K562 (cell line): ENCODE measurements around the gene ZFP69. TPM values are rescaled to one million over a fixed set of nuclear protein-coding genes. Genes with fewer than 3 reads are reported as not detected.

ENCODE experiments used
- AFF1 ChIP-seq, 2 experiments: fragments of 450-650 bp; IDR thresholded peaks; 2 replicates each; pipeline ENCODE4 v1.6.1; 2018; ENCODE audit warnings: mild to moderate bottlenecking in 2 of 2, low read depth in 1 of 2; ENCODE audit not compliant: partially characterized antibody in 2 of 2
- ATF6 ChIP-seq: sonication (generic); formaldehyde crosslinking; IDR thresholded peaks from 2 replicates; pipeline ENCODE4 v1.4.0; 2020; ENCODE audit warnings: mild to moderate bottlenecking, missing genetic modification reagents
- CXXC5 ChIP-seq: fragments of 250-450 bp; sonication (Bioruptor Pico); IDR thresholded peaks from 2 replicates; pipeline ENCODE4 v1.8.0; 2022; ENCODE audit warnings: inconsistent platforms, mild to moderate bottlenecking, moderate library complexity
- DMBX1 ChIP-seq: fragments of 250-450 bp; sonication (Bioruptor Pico); IDR thresholded peaks from 2 replicates; pipeline ENCODE4 v1.8.0; 2022; ENCODE audit warnings: inconsistent platforms, mild to moderate bottlenecking, moderate library complexity, borderline replicate concordance
- ESRRA ChIP-seq: fragments of 450-650 bp; IDR thresholded peaks from 2 replicates; pipeline ENCODE4 v1.6.1; 2014; ENCODE audit warnings: low read depth, mild to moderate bottlenecking, moderate library complexity, borderline replicate concordance
- KDM1A ChIP-seq, 2 experiments: fragments of 450-650 bp; IDR thresholded peaks; 2 replicates each; pipeline ENCODE4 v1.6.1; 2016; ENCODE audit warnings: mild to moderate bottlenecking in 2 of 2
- L3MBTL2 ChIP-seq: fragments of 450-650 bp; IDR thresholded peaks from 2 replicates; pipeline ENCODE4 v1.6.1; 2016; ENCODE audit warnings: mild to moderate bottlenecking, moderate library complexity
- MAX ChIP-seq: sonication (generic); formaldehyde crosslinking; IDR thresholded peaks from 2 replicates; pipeline ENCODE4 v1.9.0; 2022; ENCODE audit warnings: mild to moderate bottlenecking, missing genetic modification reagents
- MAZ ChIP-seq, 2 experiments: fragments of 450-650 bp in 1 of 2; sonication (generic) in 1 of 2; formaldehyde crosslinking; IDR thresholded peaks in 1 of 2; conservative IDR thresholded peaks in 1 of 2; 2 replicates each; pipeline versions ENCODE4 v1.4.0 to v1.5.0; 2020; ENCODE audit warnings: mild to moderate bottlenecking in 1 of 2, missing genetic modification reagents in 1 of 2
- MYC ChIP-seq, 2 experiments: fragments of 250-450 bp in 1 of 2; sonication (Bioruptor Pico) in 1 of 2; IDR thresholded peaks; 2 replicates each; pipeline versions ENCODE4 v1.5.1 to v1.6.1; 2012 to 2021; ENCODE audit warnings: low read depth in 2 of 2, borderline replicate concordance in 1 of 2, improper control_type of control experiment in 1 of 2, low read length in 1 of 2, mild to moderate bottlenecking in 1 of 2, moderate library complexity in 1 of 2
- NR2C1 ChIP-seq, 2 experiments: fragments of 450-650 bp; IDR thresholded peaks; 2 replicates each; pipeline ENCODE4 v1.6.1; 2017; ENCODE audit warnings: mild to moderate bottlenecking in 2 of 2, antibody characterized with exemption in 1 of 2, inconsistent platforms in 1 of 2, missing compliant biosample characterization in 1 of 2, missing genetic modification characterization in 1 of 2
- POLR2A ChIP-seq: fragments of 450-650 bp; conservative IDR thresholded peaks from 2 replicates; pipeline ENCODE4 v1.6.1; 2016
- PREB ChIP-seq: sonication (generic); formaldehyde crosslinking; IDR thresholded peaks from 2 replicates; pipeline ENCODE4 v1.8.1; 2023; ENCODE audit warnings: mild to moderate bottlenecking, missing genetic modification reagents
- RAD51 ChIP-seq: fragments of 450-650 bp; IDR thresholded peaks from 2 replicates; pipeline ENCODE4 v1.7.1; 2016; ENCODE audit warnings: low read depth, mild to moderate bottlenecking, borderline replicate concordance
- RBBP5 ChIP-seq: fragments of 200-600 bp; sonication (generic); IDR thresholded peaks from 2 replicates; pipeline ENCODE4 v1.6.1; 2012; ENCODE audit warnings: borderline replicate concordance, mild to moderate bottlenecking, low read length, control low read depth, inconsistent platforms; ENCODE audit not compliant: insufficient read depth, poor library complexity, severe bottlenecking
- SAFB ChIP-seq: fragments of 200-400 bp; formaldehyde crosslinking; IDR thresholded peaks from 2 replicates; pipeline ENCODE4 v1.6.1; 2017; ENCODE audit warnings: low read depth, low read length, borderline replicate concordance
- TFAM ChIP-seq: fragments of 250-450 bp; sonication (Bioruptor Pico); conservative IDR thresholded peaks from 2 replicates; pipeline ENCODE4 v1.5.0; 2021; ENCODE audit warnings: mild to moderate bottlenecking, moderate library complexity
- ZFPM2 ChIP-seq: fragments of 250-450 bp; sonication (Bioruptor Pico); IDR thresholded peaks from 2 replicates; pipeline ENCODE4 v1.5.1; 2022; ENCODE audit warnings: mild to moderate bottlenecking
- ZNF12 ChIP-seq: sonication (generic); formaldehyde crosslinking; IDR thresholded peaks from 2 replicates; pipeline ENCODE4 v1.4.0; 2020; ENCODE audit warnings: mild to moderate bottlenecking, missing genetic modification reagents
- polyA plus RNA-seq, 8 experiments: library from polyadenylated mRNA; depleted of rRNA in 4 of 8; stranded (reverse) in 5 of 8; unstranded in 3 of 8; fragments of >200 nt; fragmentation: Nextera tagmentation in 2 of 8; fragmentation: Illumina TruSeq in 1 of 8; extraction: Ambion mirVana in 2 of 8; extraction: Trizol in 1 of 8; gene quantifications; 2 replicates each; pipeline versions ENCODE4 v1.2.1 to v1.2.3, GENCODE V29; 2011 to 2014; ENCODE audit warnings: inconsistent platforms in 1 of 8, missing spikeins in 1 of 8
- total RNA-seq, 7 experiments: library from RNA; depleted of rRNA in 6 of 7; stranded (reverse); fragments of >200 nt in 6 of 7; fragmentation: Illumina TruSeq in 2 of 7; extraction: Trizol in 2 of 7; gene quantifications; 2 replicates each; pipeline versions ENCODE4 v1.2.1 to v1.2.3, GENCODE V29; 2011 to 2021; ENCODE audit warnings: low replicate concordance in 1 of 7

ZFP69 gene
- total and polyA plus RNA-seq, 9 of the 15 experiments (the other 6 are each of a cell fraction or from before 2014, with no cell fraction given) = 2.0 to 8.4 (median 5.7) TPM

GRCh38 chr1:40449684-40450494, 27.2 kb upstream of the ZFP69 start, which contains the start of gene ZFP69B (continued):
- TF ChIP-seq AFF1 (IDR thresholded peaks at IDR 0.05; ENCODE audit: low read depth in 1 of 2, partially characterized antibody in 2 of 2) (no peak), DMBX1 (0 out of 2 replicates have a peak, but pooled peaks have one; percentile 37), ESRRA (0 out of 2 replicates have a peak, but pooled peaks have one; percentile 43), RBBP5 (peak; percentile 94), SAFB (peak; percentile 30; the same call in 1 of the 2 replicates), NR2C1 (IDR thresholded peaks at IDR 0.05) (no peak), NR2C1 (tag; IDR thresholded peaks at IDR 0.05) (no peak), RAD51 (no peak), ZFPM2 (CRISPR knock-in tag) (no peak), POLR2A (peak; percentile 81), KDM1A (IDR thresholded peaks at IDR 0.05) (peak; percentile 25 to 27; a peak in 1 of 4 replicates), MYC (IDR thresholded peaks at IDR 0.05; ENCODE audit: low read depth, low read length) (peak; percentile 80), MYC (CRISPR knock-in tag; IDR thresholded peaks at IDR 0.05; ENCODE audit: borderline replicate concordance, low read depth) (no peak), PREB (no peak), MAX (CRISPR knock-in tag) (peak; percentile 85), ZNF12 (peak; percentile 77), L3MBTL2 (peak; percentile 86), CXXC5 (CRISPR knock-in tag) (peak; percentile 90), MAZ (CRISPR knock-in tag; conservative IDR thresholded peaks at IDR 0.05 in 1 of 2, IDR thresholded peaks at IDR 0.05 in 1 of 2) (peak; percentile 89 to 90), ATF6 (peak; percentile 90; the same call in 1 of the 2 replicates), TFAM (CRISPR knock-in tag) (no peak)
